T-helper 22 cell (primary cell): ENCODE measurements around the gene SLC35G1.

Experiments
- DNase-seq: peaks from one replicate; pipeline ENCODE4 v3.0.0-alpha.2; 2020; ENCODE audit warnings: low read depth

Gene SLC35G1

DNA sequence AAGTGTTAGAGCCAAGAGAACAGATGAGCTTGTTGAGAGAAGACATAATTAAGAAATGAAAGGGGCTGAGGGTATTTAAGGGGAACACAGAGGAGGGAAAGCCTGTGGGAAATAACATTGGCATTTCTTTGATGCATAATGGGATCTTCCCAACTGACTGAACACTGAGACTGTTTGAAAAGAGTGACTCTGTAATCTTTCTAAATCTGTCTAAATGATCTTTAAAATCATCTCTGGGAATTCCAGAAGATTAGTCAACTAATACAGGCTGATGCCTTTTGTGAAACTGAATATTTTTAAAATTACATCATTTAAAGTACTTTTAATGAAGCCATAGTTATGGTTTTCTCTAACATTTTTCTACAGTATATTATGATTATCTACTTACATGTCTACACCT is 17.4 kb upstream of the SLC35G1 start:
- no peak for DNase-seq

DNA sequence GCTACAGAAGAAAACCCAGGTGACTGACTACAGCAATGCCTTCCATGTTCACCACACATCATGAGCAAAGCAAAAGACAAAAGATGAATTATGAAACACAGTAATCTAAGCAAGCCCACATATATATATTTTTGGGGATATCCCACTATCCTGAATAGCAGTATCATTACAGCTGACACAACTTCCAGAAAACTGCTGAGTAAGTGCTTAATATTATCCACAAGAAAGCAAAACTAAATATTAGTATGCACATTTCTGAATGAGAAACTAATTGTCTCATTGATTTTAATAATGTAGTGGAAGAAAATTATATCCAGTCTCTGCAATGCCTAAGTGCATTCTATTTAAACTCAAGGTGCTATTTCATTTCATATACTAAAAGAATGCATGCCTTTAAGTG is 14.5 kb upstream of the SLC35G1 start:
- no peak for DNase-seq

DNA sequence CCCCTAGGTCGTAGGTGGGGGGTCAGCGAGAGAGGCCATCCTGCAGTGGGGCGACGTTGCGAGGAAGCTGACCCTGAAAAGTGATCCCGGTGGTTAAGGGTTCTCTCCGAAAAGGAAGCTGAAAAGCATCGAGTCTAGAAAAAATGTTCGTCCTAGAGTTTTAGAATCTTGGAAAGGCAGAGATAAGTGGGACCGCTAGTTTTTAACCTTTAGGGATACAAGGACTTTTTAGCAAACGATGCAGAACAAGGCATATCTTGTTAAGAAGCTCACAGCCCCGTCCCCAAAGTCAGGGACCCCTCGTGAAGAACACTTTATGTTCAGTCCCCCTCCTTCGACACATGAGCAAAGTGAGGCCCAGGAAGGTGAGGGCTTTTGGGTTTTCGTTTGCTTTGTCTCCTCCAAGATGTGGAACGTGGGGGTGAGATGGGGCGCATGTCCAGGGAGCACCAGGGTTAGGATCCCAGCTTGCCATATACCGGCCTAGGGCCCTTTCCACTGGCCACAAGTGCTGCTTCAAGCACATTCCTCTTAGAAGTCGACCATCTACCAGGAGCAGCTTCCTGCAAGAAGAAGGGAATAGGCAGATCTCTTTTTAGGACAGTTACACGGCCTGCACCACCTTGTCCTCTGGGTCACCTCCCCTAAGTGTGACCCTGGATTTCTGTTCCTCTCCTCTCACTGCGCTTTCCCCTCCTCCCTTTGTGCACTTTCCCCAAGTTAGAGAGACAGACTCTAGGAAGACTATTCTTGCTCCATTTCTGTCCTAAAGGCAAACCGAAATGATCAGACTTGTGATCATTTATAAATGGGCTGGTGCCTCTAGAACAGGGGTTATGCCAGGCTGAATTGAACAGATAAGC is 969 bp downstream of the SLC35G1 start:
- no peak for DNase-seq

DNA sequence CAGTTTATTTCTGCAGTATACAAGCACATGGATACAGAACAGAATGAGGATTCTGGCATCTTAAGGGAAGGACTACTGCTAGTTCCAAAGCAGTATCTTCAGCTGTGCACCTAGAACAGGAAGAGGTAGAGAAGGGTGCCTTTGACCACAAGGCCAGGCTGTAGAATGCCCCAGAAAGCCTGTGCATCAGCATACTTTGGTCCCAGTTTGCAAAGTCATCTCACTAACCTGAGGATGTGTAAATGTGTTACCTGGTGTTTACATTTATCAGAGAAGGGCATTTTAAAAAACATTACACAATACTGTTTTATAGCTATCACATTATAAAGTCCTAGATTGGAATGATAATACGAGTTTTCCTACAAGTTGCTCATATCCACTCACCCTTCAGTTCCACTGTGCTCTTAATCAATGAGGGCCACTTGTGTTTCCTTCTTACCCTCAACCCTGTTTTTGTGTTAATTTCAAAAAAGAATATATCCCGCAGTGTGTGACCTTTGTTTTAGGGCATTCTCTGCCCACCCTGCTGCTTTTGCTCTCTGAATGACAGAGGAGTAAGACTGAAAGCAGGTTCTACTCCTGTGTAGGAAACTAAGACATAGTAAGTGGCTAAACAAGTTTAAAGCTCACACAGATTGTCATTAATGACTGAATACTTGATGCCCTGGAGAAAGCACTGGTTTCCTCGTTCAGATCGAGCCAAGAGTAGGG is 3.4 kb downstream of the SLC35G1 start:
- no peak for DNase-seq

DNA sequence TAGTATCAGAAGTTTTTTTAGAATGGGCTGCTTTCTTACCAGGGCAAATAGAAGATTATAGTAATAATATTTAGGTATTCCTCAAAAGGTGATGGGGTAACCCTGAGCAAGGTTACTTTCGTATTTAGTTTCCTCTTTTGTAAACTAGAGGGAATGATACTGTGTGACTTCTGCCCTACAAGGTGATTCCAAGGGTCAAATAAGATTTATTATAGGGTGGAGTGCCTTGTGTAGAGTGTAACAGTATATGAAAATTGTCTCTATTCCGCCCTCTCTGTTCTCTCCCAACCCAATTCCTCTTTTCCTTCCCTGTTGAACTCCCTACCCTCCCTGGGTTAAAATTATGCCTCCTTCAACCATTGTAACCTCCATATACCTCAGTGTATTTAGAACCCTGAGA is 5.3 kb downstream of the SLC35G1 start:
- no peak for DNase-seq

DNA sequence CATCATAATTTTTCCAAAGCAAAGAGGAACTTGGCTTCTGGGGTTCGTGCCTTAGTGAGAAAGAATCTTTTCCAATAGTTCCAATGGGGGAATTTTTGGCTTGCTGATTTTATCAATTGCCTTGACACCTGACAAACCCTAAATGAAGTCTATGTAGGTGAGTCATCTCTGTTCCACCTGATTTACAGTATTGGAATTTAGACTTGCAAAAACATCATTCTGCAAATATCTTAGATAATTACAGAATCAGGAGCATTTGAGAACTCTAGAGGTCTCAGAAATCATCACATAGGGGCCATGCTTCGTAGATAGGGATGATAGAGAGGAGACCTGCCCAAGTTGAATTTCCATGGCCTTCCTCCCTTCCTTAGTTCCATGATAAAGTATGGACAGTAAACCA is 9.3 kb downstream of the SLC35G1 start:
- DNase-seq = no peak

DNA sequence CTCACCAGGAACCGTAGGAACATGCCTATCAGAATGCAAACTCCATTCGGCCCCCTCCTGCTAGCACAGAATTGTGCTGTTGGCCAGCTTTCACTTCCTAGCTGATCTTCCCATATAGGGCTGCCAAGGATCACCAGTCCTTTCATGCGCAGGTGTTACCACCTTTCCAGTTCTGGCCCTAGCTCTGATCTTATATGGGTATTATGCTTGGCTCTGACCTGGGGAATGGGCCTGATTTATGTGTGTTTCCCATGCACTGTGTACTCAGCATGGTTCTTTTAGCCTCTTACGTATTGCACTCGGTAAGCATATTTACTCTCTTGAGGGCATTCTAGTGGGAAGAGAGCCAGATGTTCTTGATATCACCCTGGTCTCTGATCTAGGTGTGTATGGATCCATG is 11.1 kb downstream of the SLC35G1 start:
- no peak for DNase-seq

DNA sequence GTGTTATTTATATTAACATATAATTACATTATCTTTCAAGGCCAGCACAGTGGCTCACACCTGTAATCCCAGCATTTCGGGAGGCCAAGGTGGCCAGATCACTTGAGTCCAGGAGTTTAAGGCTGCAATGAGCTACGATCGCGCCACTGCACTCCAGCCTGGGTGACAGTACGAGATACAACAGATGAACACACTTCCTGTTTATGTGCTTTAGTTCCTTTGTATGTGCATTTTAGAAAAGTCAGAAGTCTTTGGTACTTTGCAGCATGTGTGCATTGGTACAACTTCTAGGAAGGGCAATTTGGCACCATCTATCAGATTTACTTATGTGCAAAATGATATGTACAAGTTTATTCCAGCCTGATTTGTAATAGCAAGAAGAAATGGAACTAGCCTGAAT is 13.3 kb downstream of the SLC35G1 start:
- DNase-seq = no peak

DNA sequence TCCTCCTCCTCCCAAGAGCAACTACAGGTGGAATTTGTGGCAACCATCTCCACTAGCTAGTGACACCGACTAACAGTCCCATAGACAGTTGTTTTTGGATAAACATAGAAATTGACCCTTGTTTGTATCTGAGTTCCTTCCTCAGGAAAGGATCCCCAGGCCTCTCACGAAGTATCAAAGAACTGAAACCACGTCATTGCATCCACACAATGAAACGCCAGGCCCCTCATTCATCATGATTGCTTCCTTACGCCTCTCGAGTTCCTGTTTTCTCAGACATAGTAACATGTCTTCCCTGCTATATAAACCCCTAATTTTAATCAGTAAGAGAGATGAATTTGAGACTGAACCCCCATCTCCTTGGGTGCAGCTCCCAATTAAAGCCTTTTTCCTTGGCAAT is 18.1 kb downstream of the SLC35G1 start:
- no peak for DNase-seq

DNA sequence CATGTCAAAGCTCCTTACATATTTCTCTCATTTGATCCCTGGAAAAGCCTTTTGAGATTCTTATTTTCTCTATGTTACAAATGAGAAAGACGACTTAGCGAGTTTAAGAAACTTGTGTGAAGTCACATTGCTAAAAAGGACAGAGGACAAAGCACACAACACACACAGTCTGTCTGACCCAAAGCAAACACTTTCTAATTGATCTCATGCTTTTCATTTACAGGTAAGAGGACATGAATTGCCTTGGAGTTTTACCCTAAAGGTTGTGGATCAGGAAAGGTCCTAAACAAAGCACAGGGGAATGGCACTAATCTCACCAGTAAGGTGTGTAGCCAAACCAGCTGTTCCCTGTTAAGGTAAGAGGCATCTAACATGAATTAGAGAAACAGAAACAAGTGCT is 18.7 kb downstream of the SLC35G1 start:
- no peak for DNase-seq

DNA sequence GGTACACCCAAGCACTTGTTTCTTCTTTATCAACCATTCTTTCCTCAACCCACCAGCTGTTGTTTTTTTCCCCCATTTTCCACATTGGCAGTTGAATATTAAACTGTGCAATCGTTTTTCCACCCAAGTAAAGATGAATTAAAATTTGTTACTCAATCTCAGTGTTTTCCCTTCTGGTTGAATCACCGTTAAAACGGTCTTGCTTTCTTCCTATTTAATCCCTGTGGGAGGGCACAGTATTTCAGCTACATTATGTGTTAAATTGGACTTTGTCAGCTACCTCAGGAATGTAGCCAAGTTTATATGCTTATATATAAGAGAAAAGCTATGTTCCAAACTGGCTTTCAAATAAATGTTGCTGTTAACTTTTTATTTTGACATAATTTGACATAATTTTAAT is 19.9 kb downstream of the SLC35G1 start:
- DNase-seq = no peak

DNA sequence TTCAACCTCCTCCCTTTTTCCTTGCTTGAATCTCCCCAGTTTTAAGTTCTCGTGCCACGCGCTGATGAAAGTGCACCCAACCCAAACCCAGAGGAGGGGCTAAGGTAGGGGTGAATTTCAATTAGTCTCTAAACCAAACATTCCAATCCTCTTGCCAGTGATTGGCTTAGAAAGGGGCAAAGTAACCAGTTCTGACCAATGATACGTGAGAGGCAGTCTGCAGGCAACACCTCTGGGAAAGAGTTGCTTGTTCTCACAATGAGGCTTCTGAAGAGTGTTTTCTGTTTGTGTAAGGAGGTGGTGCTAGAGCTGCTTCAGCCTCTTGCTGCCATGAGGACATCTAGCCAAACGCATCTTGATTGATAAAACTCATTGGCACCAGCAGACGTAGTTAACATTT is 21.8 kb downstream of the SLC35G1 start:
- DNase-seq = no peak

DNA sequence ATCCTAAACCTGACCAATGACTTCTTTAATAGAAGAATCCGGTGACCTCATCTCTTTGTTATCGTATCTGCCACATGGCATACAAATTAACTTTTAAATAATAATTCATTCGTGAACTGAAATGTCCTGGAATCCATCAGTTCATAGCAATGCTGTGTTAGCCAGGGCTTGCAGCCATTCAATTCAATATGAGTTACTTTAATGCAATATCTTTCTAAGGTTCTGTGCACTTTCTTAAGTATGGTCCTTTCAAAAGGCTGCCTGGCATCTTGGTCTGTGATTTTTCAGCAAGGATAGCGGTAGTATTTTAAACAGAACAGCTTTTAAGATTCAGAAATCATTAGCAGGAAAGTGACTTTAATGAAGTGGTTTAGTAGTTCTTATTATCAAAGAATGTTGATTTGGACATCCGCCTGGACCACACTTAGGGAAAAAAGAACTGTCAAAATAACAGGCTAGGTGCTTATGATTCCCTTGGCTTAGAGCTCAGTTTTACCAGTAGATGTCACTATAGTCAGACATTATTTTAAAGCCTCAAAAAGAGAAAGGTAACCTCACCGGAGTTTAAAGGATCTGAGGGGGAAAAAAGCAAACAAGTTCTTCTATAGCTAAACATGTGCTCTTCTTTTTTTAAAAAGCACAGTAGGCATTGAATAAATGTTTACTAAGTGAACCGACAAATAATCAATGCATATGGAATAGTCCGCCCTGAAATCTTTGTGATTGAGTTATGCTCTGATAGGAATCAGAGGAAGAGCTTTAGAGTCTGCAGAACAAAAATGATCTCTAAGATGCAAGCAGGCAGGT is 22.7 kb downstream of the SLC35G1 start:
- DNase-seq = no peak

DNA sequence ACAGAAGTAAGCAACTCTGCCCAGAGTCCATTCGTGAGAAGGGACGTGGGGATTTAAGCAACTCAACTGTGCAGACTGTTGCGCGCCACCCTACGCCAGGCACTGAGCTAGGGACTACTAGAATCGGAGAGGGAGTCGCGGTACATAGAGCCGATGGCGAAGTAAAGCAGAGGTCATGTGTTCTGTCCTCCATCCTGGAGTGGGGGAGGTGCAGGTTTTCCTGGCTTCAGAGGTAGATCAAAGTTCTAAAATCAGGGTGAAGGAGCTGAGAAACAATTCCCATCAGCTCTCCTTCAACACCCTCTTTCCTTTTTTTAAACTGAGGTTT is 23.2 kb downstream of the SLC35G1 start:
- no peak for DNase-seq

DNA sequence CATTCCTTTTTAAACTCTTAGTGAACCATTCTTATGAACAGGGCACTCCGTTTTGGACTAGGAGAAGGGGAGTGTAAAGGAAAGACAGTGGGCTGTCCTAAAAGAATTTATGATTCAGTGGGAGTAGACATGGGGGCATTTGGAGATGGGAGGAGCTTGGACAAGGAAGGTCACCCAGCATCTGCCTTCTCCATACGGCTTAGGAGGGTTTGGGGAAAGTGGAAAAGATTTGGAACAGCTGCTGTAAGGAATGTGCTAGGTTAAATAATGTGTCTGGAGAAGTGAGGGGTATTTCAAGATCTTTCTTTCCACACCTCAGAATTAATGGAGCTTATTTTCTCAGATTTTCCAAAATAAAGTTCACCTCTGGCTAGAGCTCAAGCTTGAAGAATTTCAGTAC is 24.0 kb downstream of the SLC35G1 start:
- no peak for DNase-seq

DNA sequence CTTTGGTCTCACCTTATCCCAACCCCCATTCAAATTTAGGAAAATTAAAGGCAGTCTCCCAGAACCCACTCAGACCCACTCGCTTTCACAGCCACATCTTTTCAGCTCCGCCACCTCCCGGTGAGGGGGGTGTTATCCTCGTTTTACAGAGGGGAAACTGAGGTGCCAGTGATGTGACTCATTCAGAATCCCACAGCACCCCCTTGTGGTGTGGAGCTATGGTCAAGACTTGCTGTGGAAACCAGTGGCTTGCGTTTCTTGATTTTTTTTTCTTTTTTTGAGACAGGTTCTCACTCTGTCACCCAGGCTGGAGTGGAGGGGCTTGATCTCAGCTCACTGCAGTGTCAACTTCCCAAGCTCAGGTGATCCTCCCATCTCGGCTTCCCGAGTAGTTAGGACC is 27.6 kb downstream of the SLC35G1 start:
- no peak for DNase-seq

DNA sequence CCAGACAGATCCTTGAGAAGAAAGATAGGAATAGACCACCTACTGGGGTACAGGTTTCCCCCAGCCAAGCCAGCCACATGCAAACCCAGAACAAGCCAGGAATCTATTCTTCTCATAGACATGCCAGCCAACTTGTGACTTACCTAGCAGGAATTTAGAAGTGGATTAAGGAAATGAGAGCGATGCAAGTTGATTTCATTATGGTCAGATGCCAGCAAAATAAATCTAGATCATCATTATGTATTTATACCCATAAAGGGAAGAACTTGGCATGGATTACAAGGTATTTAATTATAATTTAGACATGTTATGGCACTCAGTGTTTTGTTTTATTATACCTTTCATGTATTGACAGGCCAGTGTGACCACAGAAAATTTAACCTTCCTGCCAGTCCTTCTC is 32.8 kb downstream of the SLC35G1 start:
- no peak for DNase-seq

DNA sequence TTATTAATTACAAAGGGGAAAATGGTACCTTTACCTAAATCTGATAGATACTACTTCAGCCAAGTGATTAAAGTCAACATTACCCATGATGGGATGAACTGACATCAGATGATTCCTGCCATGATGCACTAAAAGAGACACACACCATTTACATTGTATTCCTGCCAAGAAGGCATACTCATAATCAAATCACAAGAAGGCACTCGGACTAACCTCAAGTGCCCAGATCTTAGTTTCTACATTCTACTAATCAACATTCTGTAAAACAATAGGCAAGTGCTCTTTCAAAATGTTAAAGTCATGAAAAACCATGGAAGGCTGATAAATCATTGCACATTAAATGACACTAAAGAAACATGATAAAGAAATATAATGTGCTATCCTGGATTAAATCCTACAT is 44.4 kb downstream of the SLC35G1 start:
- no peak for DNase-seq

DNA sequence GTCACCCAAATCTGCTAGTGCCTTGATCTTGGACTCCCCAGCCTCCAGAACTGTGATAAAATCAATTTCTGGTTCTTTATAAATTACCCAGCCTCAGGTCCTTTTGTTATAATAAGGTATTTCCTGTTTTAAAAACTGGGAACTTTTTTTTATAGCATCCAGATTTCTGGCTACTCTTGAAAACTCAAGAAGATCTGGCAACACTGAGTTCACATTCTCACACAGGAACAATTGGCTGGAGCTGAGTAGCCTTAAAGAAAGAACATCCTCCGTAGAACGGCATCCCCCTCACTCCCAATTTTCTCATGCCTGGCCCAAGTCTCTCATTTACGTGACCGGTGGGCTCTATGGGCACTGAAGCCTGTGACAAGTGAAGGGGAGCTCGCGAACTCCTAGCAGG is 47.1 kb downstream of the SLC35G1 start:
- DNase-seq = no peak

DNA sequence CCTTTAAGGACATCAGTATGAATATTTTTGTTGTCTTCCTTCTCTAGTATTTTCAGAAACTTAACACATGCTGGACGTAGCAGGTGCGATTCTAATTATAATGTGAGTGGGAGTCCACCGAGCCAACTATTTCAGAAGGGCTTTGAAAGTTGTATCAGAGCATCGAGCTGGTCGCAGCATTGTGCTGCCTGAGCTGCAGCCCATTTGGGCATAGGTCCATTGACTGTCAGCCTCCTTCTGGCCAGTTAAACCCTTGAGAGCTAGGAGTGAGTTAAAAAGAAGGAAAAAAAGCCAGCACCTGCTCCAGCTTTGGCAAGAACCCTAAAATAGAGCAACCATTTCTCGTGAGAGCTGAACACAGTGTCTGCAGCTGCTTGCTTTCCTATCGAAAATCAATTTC is 47.8 kb downstream of the SLC35G1 start:
- no peak for DNase-seq

DNA sequence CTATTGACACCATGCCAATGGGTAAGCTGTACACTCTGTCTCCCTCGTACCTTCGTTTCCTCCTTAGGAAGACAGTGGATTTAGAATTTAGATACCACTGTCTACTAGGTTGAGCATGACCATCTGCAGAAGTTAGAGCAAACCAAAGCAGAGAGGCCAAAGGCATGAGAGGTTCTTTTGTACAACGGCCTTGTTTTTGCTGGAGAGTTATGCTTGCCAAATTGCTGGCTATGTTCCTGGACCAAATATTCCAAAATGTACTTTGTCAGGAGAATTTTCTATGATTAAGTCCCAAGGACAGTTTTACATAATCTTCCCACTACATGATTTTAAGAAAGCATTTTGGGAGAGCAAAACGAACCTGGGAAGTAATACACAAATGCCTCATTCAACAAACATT is 52.0 kb downstream of the SLC35G1 start:
- no peak for DNase-seq

DNA sequence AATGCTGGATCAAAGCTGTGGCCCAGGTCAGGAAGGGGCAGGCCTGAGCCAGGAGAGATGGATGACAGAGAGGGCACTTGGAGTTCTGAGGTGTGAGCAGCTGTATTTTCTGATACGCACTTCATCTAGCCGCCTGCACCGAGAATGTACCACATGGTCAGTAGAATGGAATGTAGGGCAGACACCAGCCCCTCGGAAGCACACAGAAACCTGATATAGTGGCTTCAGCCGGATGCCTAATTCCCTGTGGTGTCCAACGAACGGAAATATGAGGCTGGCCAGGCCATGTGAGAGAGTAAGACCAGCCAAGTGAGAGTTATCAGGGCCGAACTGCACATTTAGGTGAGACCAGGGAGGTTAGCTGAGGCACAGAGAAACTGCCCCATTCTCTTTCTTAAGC is 53.3 kb downstream of the SLC35G1 start:
- no peak for DNase-seq

DNA sequence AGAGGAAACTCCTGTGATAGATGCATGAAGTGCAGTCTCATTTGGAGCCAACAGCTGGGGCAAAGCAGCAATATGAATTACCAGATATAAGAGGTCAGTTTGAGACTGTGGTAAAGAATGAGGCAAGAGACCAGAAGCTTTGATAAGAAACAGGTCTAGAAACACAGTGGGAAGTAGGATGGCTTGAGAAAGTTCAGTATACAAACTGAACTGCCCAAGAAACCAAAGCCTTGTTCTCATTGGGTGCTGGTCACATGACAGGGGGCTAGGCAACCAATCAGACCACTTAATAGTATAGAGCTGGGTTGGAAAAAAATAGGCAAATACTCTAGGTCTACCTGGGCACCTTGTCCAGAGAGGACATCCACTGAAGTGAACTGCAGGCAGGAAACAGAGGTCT is 53.7 kb downstream of the SLC35G1 start:
- DNase-seq = no peak
